Measurements from ENCODE around the gene SHISA6. TPM values are rescaled to one million over a fixed set of nuclear protein-coding genes. Genes with fewer than 3 reads are reported as not detected.
A peak's percentile ranks its signal among the peaks of the same experiment; 100 is the strongest.

The SHISA6 gene
- total RNA-seq, 1 experiment from 2014 or later, result 1.0 TPM

GRCh38 chr17:11330826-11331225, 89.8 kb downstream of the SHISA6 start:
- Histone ChIP-seq H3K36me3 (replicated peaks; ENCODE audit: control insufficient read depth, insufficient read depth, low read length) (no peaks in the 10 kb centered on the region), H3K27me3 (ENCODE audit: control insufficient read depth, insufficient read depth, low read length) (no peaks in the 10 kb centered on the region), H3K4me3 (ENCODE audit: insufficient read depth, low read depth, low read length) (no peak overlapping the region)
- DNase-seq, result peak; percentile 74

- Histone ChIP-seq H3K4me3 (ENCODE audit: insufficient read depth, low read depth, low read length) (no peak overlapping the region), H3K27me3 (ENCODE audit: control insufficient read depth, insufficient read depth, low read length) (no peaks in the 10 kb centered on the region), H3K36me3 (replicated peaks; ENCODE audit: control insufficient read depth, insufficient read depth, low read length) (no peaks in the 10 kb centered on the region)
- DNase-seq, result no peak
Measured at GRCh38 chr17:11331547-11332513, 90.8 kb downstream of the SHISA6 start.

- no peaks in the 10 kb centered on the region for H3K36me3 ChIP-seq (replicated peaks; ENCODE audit: control insufficient read depth, insufficient read depth, low read length)
- no peak for DNase-seq
Measured at GRCh38 chr17:11332706-11333105, 91.7 kb downstream of the SHISA6 start.

GRCh38 chr17:11334493-11334892, 93.5 kb downstream of the SHISA6 start:
- H3K4me3 ChIP-seq (ENCODE audit: insufficient read depth, low read depth, low read length), result no peak overlapping the region
- H3K36me3 ChIP-seq (replicated peaks; ENCODE audit: control insufficient read depth, insufficient read depth, low read length), result no peaks in the 10 kb centered on the region
- no peaks in the 10 kb centered on the region for H3K27me3 ChIP-seq (ENCODE audit: control insufficient read depth, insufficient read depth, low read length)
- no peak for DNase-seq

More at GRCh38 chr17:11332706-11333105, 91.7 kb downstream of the SHISA6 start:
- H3K4me3 ChIP-seq (ENCODE audit: insufficient read depth, low read depth, low read length), result no peak overlapping the region
- no peaks in the 10 kb centered on the region for H3K27me3 ChIP-seq (ENCODE audit: control insufficient read depth, insufficient read depth, low read length)

- no peaks in the 10 kb centered on the region for H3K27me3 ChIP-seq (ENCODE audit: control insufficient read depth, insufficient read depth, low read length)
- H3K36me3 ChIP-seq (replicated peaks; ENCODE audit: control insufficient read depth, insufficient read depth, low read length), result no peaks in the 10 kb centered on the region
- DNase-seq, result no peak
- H3K4me3 ChIP-seq (ENCODE audit: insufficient read depth, low read depth, low read length), result no peak overlapping the region
Measured at GRCh38 chr17:11336290-11336689, 95.3 kb downstream of the SHISA6 start.

- Histone ChIP-seq H3K27me3 (ENCODE audit: control insufficient read depth, insufficient read depth, low read length) (no peaks in the 10 kb centered on the region), H3K4me3 (ENCODE audit: insufficient read depth, low read depth, low read length) (no peak overlapping the region), H3K36me3 (replicated peaks; ENCODE audit: control insufficient read depth, insufficient read depth, low read length) (no peaks in the 10 kb centered on the region)
- DNase-seq, result no peak
Measured at GRCh38 chr17:11340803-11341202, 99.8 kb downstream of the SHISA6 start.

GRCh38 chr17:11342138-11342537, 101.1 kb downstream of the SHISA6 start:
- Histone ChIP-seq H3K4me3 (ENCODE audit: insufficient read depth, low read depth, low read length) (no peak overlapping the region), H3K27me3 (ENCODE audit: control insufficient read depth, insufficient read depth, low read length) (no peaks in the 10 kb centered on the region), H3K36me3 (replicated peaks; ENCODE audit: control insufficient read depth, insufficient read depth, low read length) (no peaks in the 10 kb centered on the region)
- DNase-seq, result no peak

- no peaks in the 10 kb centered on the region for H3K36me3 ChIP-seq (replicated peaks; ENCODE audit: control insufficient read depth, insufficient read depth, low read length)
- no peak overlapping the region for H3K4me3 ChIP-seq (ENCODE audit: insufficient read depth, low read depth, low read length)
- no peak for DNase-seq
- H3K27me3 ChIP-seq (ENCODE audit: control insufficient read depth, insufficient read depth, low read length), result no peaks in the 10 kb centered on the region
Measured at GRCh38 chr17:11349106-11349505, 108.1 kb downstream of the SHISA6 start.

- no peaks in the 10 kb centered on the region for H3K36me3 ChIP-seq (replicated peaks; ENCODE audit: control insufficient read depth, insufficient read depth, low read length)
- H3K27me3 ChIP-seq (ENCODE audit: control insufficient read depth, insufficient read depth, low read length), result no peaks in the 10 kb centered on the region
- no peak overlapping the region for H3K4me3 ChIP-seq (ENCODE audit: insufficient read depth, low read depth, low read length)
- DNase-seq, result no peak
Measured at GRCh38 chr17:11351479-11351878, 110.5 kb downstream of the SHISA6 start.

GRCh38 chr17:11353601-11354000, 112.6 kb downstream of the SHISA6 start:
- Histone ChIP-seq H3K27me3 (ENCODE audit: control insufficient read depth, insufficient read depth, low read length) (no peaks in the 10 kb centered on the region), H3K4me3 (ENCODE audit: insufficient read depth, low read depth, low read length) (no peak overlapping the region), H3K36me3 (replicated peaks; ENCODE audit: control insufficient read depth, insufficient read depth, low read length) (no peaks in the 10 kb centered on the region)
- DNase-seq, result no peak

GRCh38 chr17:11356371-11356770, 115.4 kb downstream of the SHISA6 start:
- Histone ChIP-seq H3K27me3 (ENCODE audit: control insufficient read depth, insufficient read depth, low read length) (no peaks in the 10 kb centered on the region), H3K36me3 (replicated peaks; ENCODE audit: control insufficient read depth, insufficient read depth, low read length) (no peaks in the 10 kb centered on the region), H3K4me3 (ENCODE audit: insufficient read depth, low read depth, low read length) (no peak overlapping the region)
- DNase-seq, result no peak

- Histone ChIP-seq H3K4me3 (ENCODE audit: insufficient read depth, low read depth, low read length) (no peak overlapping the region), H3K27me3 (ENCODE audit: control insufficient read depth, insufficient read depth, low read length) (no peaks in the 10 kb centered on the region), H3K36me3 (replicated peaks; ENCODE audit: control insufficient read depth, insufficient read depth, low read length) (no peaks in the 10 kb centered on the region)
- DNase-seq, result no peak
Measured at GRCh38 chr17:11363565-11364117, 122.6 kb downstream of the SHISA6 start.

- Histone ChIP-seq H3K4me3 (ENCODE audit: insufficient read depth, low read depth, low read length) (no peak overlapping the region), H3K27me3 (ENCODE audit: control insufficient read depth, insufficient read depth, low read length) (no peaks in the 10 kb centered on the region), H3K36me3 (replicated peaks; ENCODE audit: control insufficient read depth, insufficient read depth, low read length) (no peaks in the 10 kb centered on the region)
- no peak for DNase-seq
Measured at GRCh38 chr17:11366272-11366850, 125.3 kb downstream of the SHISA6 start.

- no peaks in the 10 kb centered on the region for H3K27me3 ChIP-seq (ENCODE audit: control insufficient read depth, insufficient read depth, low read length)
- DNase-seq, result no peak
- no peak overlapping the region for H3K4me3 ChIP-seq (ENCODE audit: insufficient read depth, low read depth, low read length)
- H3K36me3 ChIP-seq (replicated peaks; ENCODE audit: control insufficient read depth, insufficient read depth, low read length), result no peaks in the 10 kb centered on the region
Measured at GRCh38 chr17:11369575-11369974, 128.6 kb downstream of the SHISA6 start.

- no peaks in the 10 kb centered on the region for H3K36me3 ChIP-seq (replicated peaks; ENCODE audit: control insufficient read depth, insufficient read depth, low read length)
- DNase-seq, result no peak
- H3K4me3 ChIP-seq (ENCODE audit: insufficient read depth, low read depth, low read length), result no peak overlapping the region
- no peaks in the 10 kb centered on the region for H3K27me3 ChIP-seq (ENCODE audit: control insufficient read depth, insufficient read depth, low read length)
Measured at GRCh38 chr17:11372692-11373091, 131.7 kb downstream of the SHISA6 start.
